HepG2 (cell line): ENCODE data around the gene FBXL20. TPM values are rescaled to one million over a fixed set of nuclear protein-coding genes. Genes with fewer than 3 reads are reported as not detected.

ENCODE experiments used
- ATAC-seq: fragments of 200-7000 bp; cut with Tn5 transposase; 3 replicates; pipeline ENCODE4 v1.9.1; 2020; ENCODE audit warnings: mild to moderate bottlenecking, moderate library complexity
- BruUV-seq: library from RNA; stranded (reverse); fragments of 400-500 nt; replicated peaks from 2 replicates; lab custom pipeline; 2021; lab: Mats Ljungman, UMichigan
- CTCF ChIA-PET: fragments of 300-600 bp; formaldehyde crosslinking; extraction: SDS; loops from one replicate; lab custom pipeline; 2021; ENCODE audit warnings: low total read pairs, inconsistent platforms, low intra/inter-chr PET ratio; lab: Yijun Ruan, JAX
- POLR2A ChIA-PET: fragments of 350-600 bp; sonication (Branson Sonifier 250); formaldehyde crosslinking; loops from one replicate; lab custom pipeline; 2020; ENCODE audit warnings: antibody characterized with exemption, inconsistent platforms; lab: Yijun Ruan, JAX
- DNase-seq: peaks from one replicate; pipeline ENCODE4 v3.0.0-alpha.2; 2015; ENCODE audit warnings: low spot score
- FAIRE-seq: peaks from 3 replicates; lab custom pipeline; 2011; peaks lifted over from hg19 to GRCh38; lab: Jason Lieb, UNC
- H2AFZ ChIP-seq: one replicate; pipeline ENCODE4 v1.6.1; 2011; ENCODE audit warnings: low read length, inconsistent platforms
- H3K27ac ChIP-seq: fragments of 300-600 bp; 3 replicates; pipeline ENCODE4 v1.8.0; 2011; ENCODE audit warnings: mixed run types, mild to moderate bottlenecking, mixed read lengths, low read length, inconsistent platforms; ENCODE audit not compliant: insufficient read depth; ENCODE audit errors: extremely low read length
- H3K27me3 ChIP-seq, 2 experiments: fragments of 200-600 bp in 1 of 2; 2 replicates in 1 of 2; 3 replicates in 1 of 2; pipeline versions ENCODE4 v1.6.0 to v1.8.0; 2011; ENCODE audit warnings: low read length in 2 of 2, mild to moderate bottlenecking in 2 of 2, moderate library complexity in 2 of 2, inconsistent platforms in 1 of 2; ENCODE audit not compliant: insufficient read depth in 2 of 2, control insufficient read depth in 1 of 2
- H3K36me3 ChIP-seq, 2 experiments: fragments of 200-600 bp in 1 of 2; replicated peaks in 1 of 2; 2 replicates in 1 of 2; 3 replicates in 1 of 2; pipeline versions ENCODE4 v1.5.1 to v1.8.0; 2011; ENCODE audit warnings: low read length in 2 of 2, inconsistent platforms in 1 of 2; ENCODE audit not compliant: insufficient read depth in 2 of 2, control insufficient read depth in 1 of 2
- H3K4me1 ChIP-seq: 2 replicates; pipeline ENCODE4 v1.5.1; 2012; ENCODE audit warnings: low read length, inconsistent platforms; ENCODE audit not compliant: insufficient read depth
- H3K4me2 ChIP-seq: 2 replicates; pipeline ENCODE4 v1.6.0; 2011; ENCODE audit warnings: low read depth, low read length, inconsistent platforms
- H3K4me3 ChIP-seq, 3 experiments: fragments of 200-600 bp in 1 of 3; sonication (generic), shearing (Covaris generic) in 1 of 3; replicated peaks in 1 of 3; 2 replicates each; pipeline ENCODE4 v1.5.1; 2011 to 2016; ENCODE audit warnings: low read length in 3 of 3, inconsistent platforms in 2 of 3, low read depth in 2 of 3, mild to moderate bottlenecking in 2 of 3, control low read depth in 1 of 3, mixed read lengths in 1 of 3; ENCODE audit not compliant: insufficient read depth in 1 of 3
- H3K79me2 ChIP-seq: one replicate; pipeline ENCODE4 v1.6.1; 2011; ENCODE audit warnings: low read length, inconsistent platforms; ENCODE audit not compliant: insufficient read depth
- H3K9ac ChIP-seq: 2 replicates; pipeline ENCODE4 v1.6.0; 2011; ENCODE audit warnings: mild to moderate bottlenecking, low read depth, low read length, inconsistent platforms; ENCODE audit not compliant: insufficient read depth
- H3K9me3 ChIP-seq: 2 replicates; pipeline ENCODE4 v1.5.1; 2012; ENCODE audit warnings: mild to moderate bottlenecking, low read length
- H4K20me1 ChIP-seq: 2 replicates; pipeline ENCODE4 v1.6.0; 2011; ENCODE audit warnings: inconsistent platforms, mild to moderate bottlenecking, low read length, moderate library complexity; ENCODE audit not compliant: insufficient read depth
- CCDC6 ChIP-seq: sonication (generic); formaldehyde crosslinking; IDR thresholded peaks from 2 replicates; pipeline ENCODE4 v1.8.1; 2022; ENCODE audit warnings: mild to moderate bottlenecking, missing genetic modification reagents, moderate library complexity
- CSRNP2 ChIP-seq: sonication (generic); formaldehyde crosslinking; conservative IDR thresholded peaks from 2 replicates; pipeline ENCODE4 v1.8.0; 2022; ENCODE audit warnings: low read depth, missing genetic modification reagents
- GATA4 ChIP-seq: sonication (generic); IDR thresholded peaks from 2 replicates; pipeline ENCODE4 v1.6.1; 2016; ENCODE audit warnings: antibody characterized with exemption, low read depth, borderline replicate concordance
- MIXL1 ChIP-seq: IDR thresholded peaks from 2 replicates; pipeline ENCODE4 v1.6.1; 2016
- MLLT10 ChIP-seq: sonication (generic); formaldehyde crosslinking; IDR thresholded peaks from 2 replicates; pipeline ENCODE4 v1.4.0; 2020; ENCODE audit warnings: missing genetic modification reagents
- PATZ1 ChIP-seq: sonication (generic); formaldehyde crosslinking; IDR thresholded peaks from 2 replicates; pipeline ENCODE4 v1.4.0; 2020; ENCODE audit warnings: missing genetic modification reagents
- PRDM10 ChIP-seq: sonication (generic); formaldehyde crosslinking; IDR thresholded peaks from 2 replicates; pipeline ENCODE4 v1.4.0; 2020; ENCODE audit warnings: low read depth, missing genetic modification reagents
- PRMT3 ChIP-seq: sonication (generic); formaldehyde crosslinking; IDR thresholded peaks from 2 replicates; pipeline ENCODE4 v1.8.1; 2022; ENCODE audit warnings: low read depth, mild to moderate bottlenecking, moderate library complexity, missing genetic modification reagents, borderline replicate concordance
- REPIN1 ChIP-seq: sonication (generic); formaldehyde crosslinking; IDR thresholded peaks from 2 replicates; pipeline ENCODE4 v1.8.0; 2022; ENCODE audit warnings: missing genetic modification reagents, low read depth, mild to moderate bottlenecking, borderline replicate concordance
- SATB2 ChIP-seq: sonication (generic); formaldehyde crosslinking; IDR thresholded peaks from 2 replicates; pipeline ENCODE4 v1.5.0; 2020; ENCODE audit warnings: missing genetic modification reagents
- SP1 ChIP-seq, 2 experiments: fragments of 450-650 bp in 1 of 2; sonication (generic) in 1 of 2; formaldehyde crosslinking in 1 of 2; IDR thresholded peaks; 2 replicates each; pipeline versions ENCODE4 v1.4.0 to v1.6.1; 2016 to 2020; ENCODE audit warnings: missing genetic modification reagents in 1 of 2
- TAF15 ChIP-seq: fragments of 200-400 bp; formaldehyde crosslinking; IDR thresholded peaks from one replicate; pipeline ENCODE4 v1.6.1; 2018; ENCODE audit warnings: mild to moderate bottlenecking, low read depth, low read length; ENCODE audit not compliant: poor library complexity, severe bottlenecking
- ZEB1 ChIP-seq: IDR thresholded peaks from 2 replicates; pipeline ENCODE4 v1.6.1; 2012; ENCODE audit warnings: mild to moderate bottlenecking, low read depth, inconsistent platforms; ENCODE audit not compliant: insufficient replicate concordance
- ZNF256 ChIP-seq: sonication (generic); formaldehyde crosslinking; conservative IDR thresholded peaks from 2 replicates; pipeline ENCODE4 v1.4.0; 2020; ENCODE audit warnings: missing genetic modification reagents
- ZNF30 ChIP-seq: sonication (generic); formaldehyde crosslinking; IDR thresholded peaks from 2 replicates; pipeline ENCODE4 v1.5.0; 2020; ENCODE audit warnings: mild to moderate bottlenecking, missing genetic modification reagents
- ZNF431 ChIP-seq: sonication (generic); formaldehyde crosslinking; IDR thresholded peaks from 2 replicates; pipeline ENCODE4 v1.9.0; 2022; ENCODE audit warnings: missing genetic modification reagents, low read depth, mild to moderate bottlenecking, borderline replicate concordance
- ZNF572 ChIP-seq: sonication (generic); formaldehyde crosslinking; IDR thresholded peaks from 2 replicates; pipeline ENCODE4 v1.5.1; 2020; ENCODE audit warnings: mild to moderate bottlenecking, missing genetic modification reagents
- ZNF678 ChIP-seq: sonication (generic); formaldehyde crosslinking; IDR thresholded peaks from 2 replicates; pipeline ENCODE4 v1.4.0; 2020; ENCODE audit warnings: mild to moderate bottlenecking, missing genetic modification reagents
- ZNF841 ChIP-seq: sonication (generic); formaldehyde crosslinking; IDR thresholded peaks from 2 replicates; pipeline ENCODE4 v1.8.1; 2023; ENCODE audit warnings: missing genetic modification reagents, borderline replicate concordance
- ZSCAN12 ChIP-seq: sonication (generic); formaldehyde crosslinking; IDR thresholded peaks from 2 replicates; pipeline ENCODE4 v1.9.0; 2021; ENCODE audit warnings: mild to moderate bottlenecking, missing genetic modification reagents
- WGBS: methylation state at CpG from one replicate; pipeline ENCODE4 v1.1.6; 2017; ENCODE audit warnings: low lambda C conversion rate; 5-methylcytosine and 5-hydroxymethylcytosine counted together
- in situ Hi-C: cut with HindIII; loops from 2 replicates; pipeline ENCODE4 v1.10.0; 2017; ENCODE audit warnings: low pct_unique_long_range_greater_than_20kb; ENCODE audit not compliant: extremely low pct_ligation_motif_present
- intact Hi-C: fragments of 100-400 bp; cut with micrococcal nuclease; formaldehyde crosslinking; loops from one replicate; pipeline ENCODE4 v1.10.0; 2022; ENCODE audit not compliant: unreplicated experiment
- polyA plus RNA-seq, 8 experiments: library from polyadenylated mRNA; depleted of rRNA in 3 of 8; stranded (reverse) in 7 of 8; unstranded in 1 of 8; fragments of >200 nt; fragmentation: Illumina TruSeq in 4 of 8; extraction: Trizol in 4 of 8; gene quantifications; 2 replicates each; pipeline versions ENCODE4 v1.2.1 to v1.2.3, GENCODE V29; 2011 to 2016; ENCODE audit warnings: low read depth in 4 of 8, missing spikeins in 1 of 8, mixed read lengths in 1 of 8; ENCODE audit not compliant: insufficient read depth in 1 of 8
- total RNA-seq, 5 experiments: library from RNA; depleted of rRNA; stranded (reverse); fragments of >200 nt; fragmentation: Illumina TruSeq; extraction: Trizol; gene quantifications; 2 replicates each; pipeline ENCODE4 v1.2.3, GENCODE V29; 2016; ENCODE audit warnings: low read depth in 1 of 5

The FBXL20 gene
- total and polyA plus RNA-seq, 2 of the 13 experiments (the other 11 are each of a cell fraction or from before 2014, with no cell fraction given) = 10.2 to 10.3 TPM

GRCh38 chr17:39408360-39408759, 6.9 kb upstream of the FBXL20 start:
- H3K4me2 ChIP-seq = no peak overlapping the region
- H3K36me3 ChIP-seq = peaks cover 34 to 60% of the 10 kb centered on the region in 2 experiments
- H3K9me3 ChIP-seq = no peaks in the 10 kb centered on the region
- no peaks in the 10 kb centered on the region for H4K20me1 ChIP-seq
- TF ChIP-seq ZEB1 (no peak), ZNF30 (CRISPR knock-in tag) (no peak), ZNF841 (CRISPR knock-in tag) (no peak), CCDC6 (CRISPR knock-in tag) (no peak), GATA4 (no peak), SP1 (IDR thresholded peaks at IDR 0.05) (no peak), SP1 (CRISPR knock-in tag; IDR thresholded peaks at IDR 0.05) (no peak), MIXL1 (CRISPR knock-in tag) (no peak), ZNF572 (CRISPR knock-in tag) (no peak), TAF15 (no peak), ZNF256 (no peak), ZSCAN12 (CRISPR knock-in tag) (no peak), ZNF431 (no peak), ZNF678 (CRISPR knock-in tag) (no peak), CSRNP2 (CRISPR knock-in tag) (no peak), PRMT3 (CRISPR knock-in tag) (no peak), SATB2 (CRISPR knock-in tag) (no peak), PRDM10 (no peak), PATZ1 (no peak), REPIN1 (CRISPR knock-in tag) (no peak), MLLT10 (no peak)
- TF ChIP-seq, all 625 proteins: peak for 0
- Histone ChIP-seq H3K4me3 (no peak overlapping the region), H3K4me1 (no peaks in the 10 kb centered on the region), H2AFZ (no peak overlapping the region), H3K9ac (no peak overlapping the region), H3K27ac (no peak overlapping the region), H3K79me2 (no peaks in the 10 kb centered on the region), H3K27me3 (no peaks in the 10 kb centered on the region)
- WGBS = 96% methylated on average over 2 of the region's 2 CpGs
- in situ Hi-C loops (no loop called here), intact Hi-C loops (no loop called here)
- ATAC-seq = no peak
- BruUV-seq = no TSS peak
- POLR2A ChIA-PET = no interaction called here
- FAIRE-seq = no peak
- DNase-seq = no peak
- CTCF ChIA-PET = no interaction called here
